ENCODE results near the gene BRAT1.

Gene BRAT1

GRCh38 chr7:2601065-2601464, 45.7 kb upstream of the BRAT1 start:
- Histone ChIP-seq H3K27me3 (replicated peaks) (no peaks in the 10 kb centered on the region), H3K36me3 (replicated peaks) (peaks cover 9% of the 10 kb centered on the region), H3K4me3 (ENCODE audit: low read depth, low read length) (no peak overlapping the region), H3K27ac (no peak overlapping the region)
- no peak for DNase-seq
- in situ Hi-C loops (cut with HindIII; ENCODE audit: low pct_ligation_motif_present, low sequenced_read_pairs): no loop called here
- TF ChIP-seq CTCF (IDR thresholded peaks at IDR 0.05; ENCODE audit: low read depth, low read length, missing control alignments): no peak

- Histone ChIP-seq H3K36me3 (replicated peaks) (peaks cover 14% of the 10 kb centered on the region), H3K27ac (no peak overlapping the region), H3K27me3 (replicated peaks) (no peaks in the 10 kb centered on the region), H3K4me3 (ENCODE audit: low read depth, low read length) (no peak overlapping the region)
- in situ Hi-C loops (cut with HindIII; ENCODE audit: low pct_ligation_motif_present, low sequenced_read_pairs): no loop called here
- no peak for TF ChIP-seq CTCF (IDR thresholded peaks at IDR 0.05; ENCODE audit: low read depth, low read length, missing control alignments)
- no peak for DNase-seq
These were observed 43.0 kb upstream of the BRAT1 start for GRCh38 chr7:2598154-2598823.

- Histone ChIP-seq H3K36me3 (replicated peaks) (peaks cover 17% of the 10 kb centered on the region), H3K27ac (no peak overlapping the region), H3K4me3 (ENCODE audit: low read depth, low read length) (no peak overlapping the region), H3K27me3 (replicated peaks) (no peaks in the 10 kb centered on the region)
- TF ChIP-seq CTCF (IDR thresholded peaks at IDR 0.05; ENCODE audit: low read depth, low read length, missing control alignments): no peak
- no peak for DNase-seq
- in situ Hi-C loops (cut with HindIII; ENCODE audit: low pct_ligation_motif_present, low sequenced_read_pairs): no loop called here
These were observed 41.9 kb upstream of the BRAT1 start for GRCh38 chr7:2597273-2597640.

- Histone ChIP-seq H3K27ac (no peak overlapping the region), H3K27me3 (replicated peaks) (no peaks in the 10 kb centered on the region), H3K4me3 (ENCODE audit: low read depth, low read length) (no peak overlapping the region), H3K36me3 (replicated peaks) (peaks cover 17% of the 10 kb centered on the region)
- in situ Hi-C loops (cut with HindIII; ENCODE audit: low pct_ligation_motif_present, low sequenced_read_pairs): no loop called here
- TF ChIP-seq CTCF (IDR thresholded peaks at IDR 0.05; ENCODE audit: low read depth, low read length, missing control alignments): no peak
- DNase-seq: no peak
These were observed 41.3 kb upstream of the BRAT1 start for GRCh38 chr7:2596464-2597272.

GRCh38 chr7:2595258-2595860, 40.0 kb upstream of the BRAT1 start:
- no peak for DNase-seq
- in situ Hi-C loops (cut with HindIII; ENCODE audit: low pct_ligation_motif_present, low sequenced_read_pairs): no loop called here
- H3K4me3 ChIP-seq (ENCODE audit: low read depth, low read length): no peak overlapping the region
- H3K27me3 ChIP-seq (replicated peaks): no peaks in the 10 kb centered on the region
- TF ChIP-seq CTCF (IDR thresholded peaks at IDR 0.05; ENCODE audit: low read depth, low read length, missing control alignments): no peak
- H3K27ac ChIP-seq: no peak overlapping the region
- H3K36me3 ChIP-seq (replicated peaks): peaks cover 15% of the 10 kb centered on the region

Data from brain microvascular endothelial cell (primary cell).